Caco-2 (cell line): ENCODE measurements around the gene RAP1A. TPM values are rescaled to one million over a fixed set of nuclear protein-coding genes. Genes with fewer than 3 reads are reported as not detected.

Source experiments
- BruUV-seq: library from RNA; stranded (reverse); fragments of 400-500 nt; replicated peaks from 2 replicates; lab custom pipeline; 2021; lab: Mats Ljungman, UMichigan
- CTCF ChIA-PET: fragments of 300-600 bp; sonication (Branson Sonifier 250); formaldehyde crosslinking; loops from one replicate; lab custom pipeline; 2022; ENCODE audit warnings: antibody characterized with exemption; lab: Charles Lee
- POLR2A ChIA-PET: fragments of 300-600 bp; sonication (Branson Sonifier 250); formaldehyde crosslinking; loops from one replicate; lab custom pipeline; 2022; ENCODE audit warnings: antibody characterized with exemption; lab: Charles Lee
- DNase-seq, 2 experiments: peaks; one replicate each; pipeline versions ENCODE4 v3.0.0 to v3.0.0-alpha.2; 2020 to 2022
- H3K27me3 ChIP-seq: replicated peaks from 2 replicates; pipeline ENCODE4 v1.6.0; 2011; ENCODE audit warnings: low read length; ENCODE audit not compliant: control insufficient read depth, insufficient read depth
- H3K36me3 ChIP-seq: 2 replicates; pipeline ENCODE4 v1.5.1; 2011; ENCODE audit warnings: low read length; ENCODE audit not compliant: control insufficient read depth, insufficient read depth
- H3K4me1 ChIP-seq: fragments of 250-450 bp; sonication (Bioruptor Pico); 2 replicates; pipeline ENCODE4 v1.5.1; 2020; ENCODE audit warnings: mild to moderate bottlenecking
- H3K4me3 ChIP-seq: 2 replicates; pipeline ENCODE4 v1.5.1; 2011; ENCODE audit warnings: low read depth, mild to moderate bottlenecking, control low read depth, low read length
- H3K9me3 ChIP-seq: fragments of 250-450 bp; sonication (Bioruptor Pico); 2 replicates; pipeline ENCODE4 v1.5.1; 2020; ENCODE audit warnings: mild to moderate bottlenecking, moderate library complexity
- H3K27ac Mint-ChIP-seq: one replicate; pipeline ENCODE4 v1.8.0; 2022; ENCODE audit warnings: mixed read lengths; ENCODE audit not compliant: unreplicated experiment
- H3K27me3 Mint-ChIP-seq: one replicate; pipeline ENCODE4 v1.8.0; 2022; ENCODE audit warnings: mixed read lengths; ENCODE audit not compliant: insufficient read depth, unreplicated experiment
- H3K36me3 Mint-ChIP-seq: one replicate; pipeline ENCODE4 v1.8.0; 2022; ENCODE audit warnings: mild to moderate bottlenecking, mixed read lengths; ENCODE audit not compliant: insufficient read depth, unreplicated experiment
- H3K4me1 Mint-ChIP-seq: one replicate; pipeline ENCODE4 v1.8.0; 2022; ENCODE audit warnings: low read depth, mixed read lengths; ENCODE audit not compliant: unreplicated experiment
- H3K4me3 Mint-ChIP-seq: one replicate; pipeline ENCODE4 v1.8.0; 2022; ENCODE audit warnings: mild to moderate bottlenecking, moderate library complexity, mixed read lengths; ENCODE audit not compliant: unreplicated experiment
- H3K9me3 Mint-ChIP-seq: one replicate; pipeline ENCODE4 v1.8.0; 2022; ENCODE audit warnings: mixed read lengths; ENCODE audit not compliant: unreplicated experiment
- intact Hi-C: fragments of 100-400 bp; cut with micrococcal nuclease; formaldehyde crosslinking; loops from one replicate; pipeline ENCODE4 v1.10.0; 2022; ENCODE audit not compliant: unreplicated experiment
- total RNA-seq: library from RNA; stranded (reverse); gene quantifications from 2 replicates; pipeline ENCODE4 v1.2.3, GENCODE V29; 2022
- TF ChIP-seq, protein P1 (sequence below), 2 experiments: fragments of 200-600 bp in 1 of 2; IDR thresholded peaks; 1 replicate in 1 of 2; 2 replicates in 1 of 2; pipeline versions ENCODE4 v1.5.1 to v1.8.0; 2011 to 2022; ENCODE audit warnings: antibody characterized with exemption in 1 of 2, control low read depth in 1 of 2, inconsistent platforms in 1 of 2, low read depth in 1 of 2, low read length in 1 of 2, mild to moderate bottlenecking in 1 of 2, moderate library complexity in 1 of 2; ENCODE audit not compliant: insufficient read depth in 1 of 2, severe bottlenecking in 1 of 2, unreplicated experiment in 1 of 2

RAP1A gene
- total RNA-seq, 1 experiment from 2014 or later: 64.1 TPM

DNA sequence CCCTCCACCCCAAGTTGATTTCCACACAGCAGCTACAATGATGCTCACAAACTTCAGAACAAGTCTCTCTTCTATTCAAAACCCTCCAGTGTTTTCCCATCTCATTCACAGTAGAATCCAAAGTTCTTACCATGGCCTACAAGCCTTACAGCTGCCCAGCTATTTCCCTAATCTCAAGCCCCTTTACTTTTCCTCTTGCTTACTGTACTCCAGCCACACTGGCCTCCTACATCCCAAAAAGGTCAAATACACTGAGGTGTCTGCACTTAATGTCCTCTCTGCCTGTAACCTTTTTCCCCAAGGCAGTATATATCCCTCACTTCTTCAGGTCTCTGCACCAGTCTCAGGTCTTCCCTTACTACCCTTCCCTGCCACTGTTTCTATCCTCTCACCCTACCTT lies 2.6 kb downstream of the RAP1A start:
- H3K4me1 ChIP-seq: peaks cover 21% of the 10 kb centered on the region
- no peak for DNase-seq
- H3K9me3 Mint-ChIP-seq: no peaks in the 10 kb centered on the region
- H3K36me3 ChIP-seq: no peaks in the 10 kb centered on the region
- CTCF ChIA-PET: interaction anchor here (0.9 kb wide), 1 partner anchor 115 kb away, joined by 3 read pairs; no protein-coding TSS in a partner anchor
- TF ChIP-seq, protein P1, sequence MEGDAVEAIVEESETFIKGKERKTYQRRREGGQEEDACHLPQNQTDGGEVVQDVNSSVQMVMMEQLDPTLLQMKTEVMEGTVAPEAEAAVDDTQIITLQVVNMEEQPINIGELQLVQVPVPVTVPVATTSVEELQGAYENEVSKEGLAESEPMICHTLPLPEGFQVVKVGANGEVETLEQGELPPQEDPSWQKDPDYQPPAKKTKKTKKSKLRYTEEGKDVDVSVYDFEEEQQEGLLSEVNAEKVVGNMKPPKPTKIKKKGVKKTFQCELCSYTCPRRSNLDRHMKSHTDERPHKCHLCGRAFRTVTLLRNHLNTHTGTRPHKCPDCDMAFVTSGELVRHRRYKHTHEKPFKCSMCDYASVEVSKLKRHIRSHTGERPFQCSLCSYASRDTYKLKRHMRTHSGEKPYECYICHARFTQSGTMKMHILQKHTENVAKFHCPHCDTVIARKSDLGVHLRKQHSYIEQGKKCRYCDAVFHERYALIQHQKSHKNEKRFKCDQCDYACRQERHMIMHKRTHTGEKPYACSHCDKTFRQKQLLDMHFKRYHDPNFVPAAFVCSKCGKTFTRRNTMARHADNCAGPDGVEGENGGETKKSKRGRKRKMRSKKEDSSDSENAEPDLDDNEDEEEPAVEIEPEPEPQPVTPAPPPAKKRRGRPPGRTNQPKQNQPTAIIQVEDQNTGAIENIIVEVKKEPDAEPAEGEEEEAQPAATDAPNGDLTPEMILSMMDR (IDR thresholded peaks at IDR 0.05; ENCODE audit: insufficient read depth in 1 of 2, low read depth in 1 of 2, low read length in 1 of 2, severe bottlenecking in 1 of 2, unreplicated experiment in 1 of 2): no peak
- H3K27me3 ChIP-seq: no peaks in the 10 kb centered on the region
- no peaks in the 10 kb centered on the region for H3K27me3 Mint-ChIP-seq
- BruUV-seq: no TSS peak
- intact Hi-C loops: no loop called here
- POLR2A ChIA-PET: no interaction called here
- H3K36me3 Mint-ChIP-seq: peaks cover 11% of the 10 kb centered on the region
- H3K27ac Mint-ChIP-seq: no peak overlapping the region
- no peak overlapping the region for H3K4me3 ChIP-seq
- peaks cover 30% of the 10 kb centered on the region for H3K4me1 Mint-ChIP-seq
- no peaks in the 10 kb centered on the region for H3K9me3 ChIP-seq
- peak overlapping the region; percentile 97 for H3K4me3 Mint-ChIP-seq

DNA sequence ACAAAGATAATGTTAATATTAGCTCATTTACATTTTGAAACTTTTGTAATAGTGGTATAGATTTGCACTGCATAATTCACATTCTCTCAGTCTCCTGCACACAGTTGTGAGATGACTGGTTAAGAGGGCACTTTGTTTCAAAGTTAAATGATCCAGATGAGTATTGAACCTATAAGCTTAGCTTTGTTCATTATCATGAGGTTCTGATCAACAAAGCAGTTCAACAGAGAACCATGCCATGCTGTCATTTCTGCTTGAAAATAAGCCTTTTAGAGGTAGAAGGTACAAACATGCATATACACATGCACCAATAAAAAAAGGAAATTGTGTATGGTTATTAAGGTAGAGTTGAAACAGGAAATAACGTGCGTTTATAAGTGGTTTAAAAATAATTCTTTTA lies 4.8 kb downstream of the RAP1A start:
- DNase-seq: no peak
- intact Hi-C loops: no loop called here
- Mint-ChIP-seq H3K4me3 (no peak overlapping the region), H3K4me1 (peaks cover 30% of the 10 kb centered on the region), H3K27me3 (no peaks in the 10 kb centered on the region), H3K27ac (no peak overlapping the region), H3K36me3 (peaks cover 11% of the 10 kb centered on the region), H3K9me3 (no peaks in the 10 kb centered on the region)
- no peaks in the 10 kb centered on the region for H3K36me3 ChIP-seq
- H3K27me3 ChIP-seq: no peaks in the 10 kb centered on the region
- H3K4me3 ChIP-seq: no peak overlapping the region
- TF ChIP-seq, protein P1 (IDR thresholded peaks at IDR 0.05; ENCODE audit: insufficient read depth in 1 of 2, low read depth in 1 of 2, low read length in 1 of 2, severe bottlenecking in 1 of 2, unreplicated experiment in 1 of 2): no peak
- BruUV-seq: no TSS peak
- ChIA-PET POLR2A (no interaction called here), CTCF (no interaction called here)
- H3K9me3 ChIP-seq: no peaks in the 10 kb centered on the region
- peaks cover 16% of the 10 kb centered on the region; the same call in 1 of the 2 replicates for H3K4me1 ChIP-seq

DNA sequence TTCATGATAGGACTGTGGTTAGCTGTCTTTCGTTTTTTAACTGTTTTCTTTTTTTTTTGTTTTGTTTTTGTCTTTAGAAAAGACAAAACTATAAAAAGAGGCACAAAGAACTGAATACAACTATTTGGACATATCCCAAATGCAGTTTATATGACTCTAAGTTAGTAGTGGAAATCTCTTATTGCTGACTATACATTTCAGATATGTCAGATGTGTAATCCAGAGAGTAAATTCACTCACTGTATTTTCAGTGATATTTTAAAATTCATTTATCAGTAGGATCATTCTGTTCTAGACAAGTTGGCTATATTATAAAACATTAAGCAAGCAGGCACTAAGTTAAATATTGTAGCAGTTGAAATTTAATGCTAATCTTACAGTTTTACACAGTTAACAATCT lies 5.7 kb downstream of the RAP1A start:
- BruUV-seq: no TSS peak

More for the DNA sequence above, 5.7 kb downstream of the RAP1A start:
- no peak for DNase-seq
- H3K4me1 Mint-ChIP-seq: peaks cover 31% of the 10 kb centered on the region
- no peak overlapping the region for H3K27ac Mint-ChIP-seq
- no peaks in the 10 kb centered on the region for H3K9me3 Mint-ChIP-seq
- H3K4me3 Mint-ChIP-seq: no peak overlapping the region
- ChIA-PET CTCF (no interaction called here), POLR2A (interaction anchor here (0.6 kb wide), 1 partner anchor 146 kb away, joined by 3 read pairs; no protein-coding TSS in a partner anchor)
- peaks cover 16% of the 10 kb centered on the region; the same call in 1 of the 2 replicates for H3K4me1 ChIP-seq
- H3K36me3 ChIP-seq: no peaks in the 10 kb centered on the region
- TF ChIP-seq, protein P1 (IDR thresholded peaks at IDR 0.05; ENCODE audit: insufficient read depth in 1 of 2, low read depth in 1 of 2, low read length in 1 of 2, severe bottlenecking in 1 of 2, unreplicated experiment in 1 of 2): no peak
- H3K27me3 ChIP-seq: no peaks in the 10 kb centered on the region
- no peak overlapping the region for H3K4me3 ChIP-seq
- intact Hi-C loops: no loop called here
- no peaks in the 10 kb centered on the region for H3K9me3 ChIP-seq
- no peaks in the 10 kb centered on the region for H3K27me3 Mint-ChIP-seq
- H3K36me3 Mint-ChIP-seq: peaks cover 11% of the 10 kb centered on the region
